CD8-positive, alpha-beta memory T cell (primary cell): Measurements from ENCODE around the gene TSPAN1. TPM values are rescaled to one million over a fixed set of nuclear protein-coding genes. Genes with fewer than 3 reads are reported as not detected.
A peak's percentile ranks its signal among the peaks of the same experiment; 100 is the strongest.

Source experiments
- CTCF ChIA-PET: fragments of 350-600 bp; sonication (Branson Sonifier 250); formaldehyde crosslinking; loops from one replicate; lab custom pipeline; 2021; ENCODE audit warnings: antibody characterized with exemption; lab: Charles Lee
- POLR2A ChIA-PET: fragments of 350-600 bp; sonication (Branson Sonifier 250); formaldehyde crosslinking; loops from one replicate; lab custom pipeline; 2021; ENCODE audit warnings: antibody characterized with exemption; lab: Charles Lee
- DNase-seq, 5 donors: peaks; one replicate each; pipeline versions ENCODE4 v3.0.0 to v3.0.0-alpha.2; 2020 to 2022; ENCODE audit warnings: mixed read lengths in 1 of 5
- H3K27ac ChIP-seq: one replicate; pipeline ENCODE4 v1.7.0; 2013; ENCODE audit warnings: low read depth, mild to moderate bottlenecking, low read length, moderate library complexity
- H3K27me3 ChIP-seq: 2 replicates; pipeline ENCODE4 v1.7.0; 2013; ENCODE audit warnings: low read length, mild to moderate bottlenecking; ENCODE audit not compliant: insufficient read depth, poor library complexity, severe bottlenecking
- H3K36me3 ChIP-seq: 2 replicates; pipeline ENCODE4 v1.7.0; 2013; ENCODE audit warnings: mild to moderate bottlenecking, low read length, moderate library complexity; ENCODE audit not compliant: insufficient read depth
- H3K4me1 ChIP-seq: 2 replicates; pipeline ENCODE4 v1.7.0; 2013; ENCODE audit warnings: mild to moderate bottlenecking, low read length, moderate library complexity; ENCODE audit not compliant: insufficient read depth
- H3K4me3 ChIP-seq: 2 replicates; pipeline ENCODE4 v1.7.0; 2013; ENCODE audit warnings: mild to moderate bottlenecking, low read length
- H3K9me3 ChIP-seq: 2 replicates; pipeline ENCODE4 v1.7.0; 2013; ENCODE audit warnings: mild to moderate bottlenecking, low read length
- H3K27ac Mint-ChIP-seq, 8 donors: one replicate each; pipeline ENCODE4 v1.8.0; 2020 to 2021; ENCODE audit warnings: mixed read lengths in 8 of 8, mild to moderate bottlenecking in 6 of 8, inconsistent platforms in 3 of 8, moderate library complexity in 3 of 8
- H3K27me3 Mint-ChIP-seq, 2 donors: one replicate each; pipeline ENCODE4 v1.8.0; 2020 to 2021; ENCODE audit warnings: mixed read lengths in 2 of 2, mild to moderate bottlenecking in 1 of 2, moderate library complexity in 1 of 2
- H3K36me3 Mint-ChIP-seq, 3 donors: one replicate each; pipeline ENCODE4 v1.8.0; 2020 to 2021; ENCODE audit warnings: mixed read lengths in 3 of 3, inconsistent platforms in 1 of 3, mild to moderate bottlenecking in 1 of 3
- H3K4me1 Mint-ChIP-seq, 3 donors: one replicate each; pipeline ENCODE4 v1.8.0; 2020 to 2021; ENCODE audit warnings: mixed read lengths in 3 of 3, inconsistent platforms in 1 of 3, mild to moderate bottlenecking in 1 of 3
- H3K4me3 Mint-ChIP-seq, 7 donors: one replicate each; pipeline ENCODE4 v1.8.0; 2020 to 2021; ENCODE audit warnings: mixed read lengths in 7 of 7, mild to moderate bottlenecking in 6 of 7, moderate library complexity in 4 of 7, inconsistent platforms in 2 of 7
- H3K9me3 Mint-ChIP-seq, 5 donors: one replicate each; pipeline ENCODE4 v1.8.0; 2020 to 2022; ENCODE audit warnings: mixed read lengths in 5 of 5, mild to moderate bottlenecking in 3 of 5, moderate library complexity in 2 of 5, inconsistent platforms in 1 of 5
- polyA plus RNA-seq: library from polyadenylated mRNA; unstranded; fragments of 300-500 nt; fragmentation: Illumina TruSeq; gene quantifications from one replicate; pipeline ENCODE4 v1.2.3, GENCODE V29; 2021
- total RNA-seq, 2 experiments: library from RNA; stranded (reverse); gene quantifications; one replicate each; pipeline ENCODE4 v1.2.3, GENCODE V29; 2021

TSPAN1 gene
- total and polyA plus RNA-seq, 3 experiments from 2014 or later, result not detected

DNA sequence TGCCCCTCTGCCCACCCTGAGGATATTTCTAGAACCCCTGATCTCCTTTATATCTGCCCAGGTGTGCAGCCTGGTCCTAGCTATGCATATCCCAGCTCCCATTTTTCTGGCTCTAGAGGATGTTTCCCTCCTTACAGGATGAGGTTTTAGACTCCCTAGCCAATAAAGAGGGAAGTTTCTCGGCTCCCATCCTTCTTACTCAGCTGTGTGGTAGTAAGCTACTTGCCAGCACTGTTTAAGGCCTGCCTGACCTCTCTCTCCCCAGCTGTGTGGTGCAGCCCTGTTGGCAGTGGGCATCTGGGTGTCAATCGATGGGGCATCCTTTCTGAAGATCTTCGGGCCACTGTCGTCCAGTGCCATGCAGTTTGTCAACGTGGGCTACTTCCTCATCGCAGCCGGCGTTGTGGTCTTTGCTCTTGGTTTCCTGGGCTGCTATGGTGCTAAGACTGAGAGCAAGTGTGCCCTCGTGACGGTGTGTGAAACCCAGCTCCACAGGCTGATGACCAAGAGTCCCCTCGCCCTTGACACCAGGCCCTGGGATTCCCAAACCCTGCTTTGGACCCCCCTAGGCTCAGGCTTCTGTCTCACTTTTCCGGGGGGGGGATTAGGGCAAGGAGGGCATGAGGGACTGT lies 9.2 kb downstream of the TSPAN1 start:
- POLR2A ChIA-PET, result no interaction called here
- peaks cover 0 to 16% (median 3%) of the 10 kb centered on the region in 3 donors for H3K36me3 Mint-ChIP-seq
- Histone ChIP-seq H3K27ac (no peak overlapping the region), H3K4me1 (peaks cover 8% of the 10 kb centered on the region), H3K9me3 (no peaks in the 10 kb centered on the region), H3K36me3 (no peaks in the 10 kb centered on the region), H3K4me3 (no peak overlapping the region), H3K27me3 (no peaks in the 10 kb centered on the region)
- no peaks in the 10 kb centered on the region for H3K9me3 Mint-ChIP-seq
- H3K4me1 Mint-ChIP-seq, result peaks cover 10 to 16% (median 14%) of the 10 kb centered on the region in 3 donors
- H3K4me3 Mint-ChIP-seq, result no peak overlapping the region
- H3K27me3 Mint-ChIP-seq, result no peaks in the 10 kb centered on the region
- CTCF ChIA-PET, result interaction anchor here (1.3 to 2.2 kb wide), 5 partner anchors 39 to 150 kb away, joined by 3 to 9 read pairs (median 4); no protein-coding TSS in a partner anchor
- peak overlapping the region in 1 of 8 donors; percentile 69 for H3K27ac Mint-ChIP-seq
- DNase-seq, result no peak

DNA sequence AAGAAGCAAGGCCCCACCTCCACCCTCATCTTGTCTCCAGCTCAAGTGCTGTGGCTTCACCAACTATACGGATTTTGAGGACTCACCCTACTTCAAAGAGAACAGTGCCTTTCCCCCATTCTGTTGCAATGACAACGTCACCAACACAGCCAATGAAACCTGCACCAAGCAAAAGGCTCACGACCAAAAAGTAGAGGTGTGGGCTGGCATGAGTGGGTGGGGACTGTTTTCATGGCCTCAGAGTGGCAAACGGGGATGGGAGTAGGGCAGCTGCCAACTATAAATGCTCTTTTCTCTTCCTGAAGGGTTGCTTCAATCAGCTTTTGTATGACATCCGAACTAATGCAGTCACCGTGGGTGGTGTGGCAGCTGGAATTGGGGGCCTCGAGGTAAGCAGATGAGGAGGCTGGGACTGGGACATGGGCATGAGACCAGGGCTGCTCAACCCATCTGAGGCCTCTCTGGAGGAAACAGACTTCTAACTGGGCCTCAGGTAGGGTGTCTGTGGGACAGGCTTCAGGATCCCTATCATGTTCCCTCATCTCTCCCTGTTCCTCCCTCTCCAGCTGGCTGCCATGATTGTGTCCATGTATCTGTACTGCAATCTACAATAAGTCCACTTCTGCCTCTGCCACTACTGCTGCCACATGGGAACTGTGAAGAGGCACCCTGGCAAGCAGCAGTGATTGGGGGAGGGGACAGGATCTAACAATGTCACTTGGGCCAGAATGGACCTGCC lies 10.2 kb downstream of the TSPAN1 start:
- H3K27me3 ChIP-seq, result no peaks in the 10 kb centered on the region
- H3K9me3 Mint-ChIP-seq, result no peaks in the 10 kb centered on the region
- no peak overlapping the region for H3K27ac ChIP-seq
- H3K36me3 Mint-ChIP-seq, result peaks cover 0 to 24% (median 7%) of the 10 kb centered on the region in 3 donors
- no peaks in the 10 kb centered on the region for H3K27me3 Mint-ChIP-seq
- peak overlapping the region in 5 of 8 donors; percentile 26 to 71 (median 56) for H3K27ac Mint-ChIP-seq
- no peaks in the 10 kb centered on the region for H3K9me3 ChIP-seq
- peaks cover 8% of the 10 kb centered on the region for H3K4me1 ChIP-seq
- no peak overlapping the region for H3K4me3 ChIP-seq
- ChIA-PET POLR2A (no interaction called here), CTCF (interaction anchor here (1.4 to 2.2 kb wide), 3 partner anchors 148 to 151 kb away, joined by 4 to 9 read pairs (median 4); no protein-coding TSS in a partner anchor)
- H3K4me1 Mint-ChIP-seq, result peaks cover 10 to 16% (median 14%) of the 10 kb centered on the region in 3 donors
- no peak for DNase-seq
- H3K36me3 ChIP-seq, result no peaks in the 10 kb centered on the region
- no peak overlapping the region for H3K4me3 Mint-ChIP-seq

DNA sequence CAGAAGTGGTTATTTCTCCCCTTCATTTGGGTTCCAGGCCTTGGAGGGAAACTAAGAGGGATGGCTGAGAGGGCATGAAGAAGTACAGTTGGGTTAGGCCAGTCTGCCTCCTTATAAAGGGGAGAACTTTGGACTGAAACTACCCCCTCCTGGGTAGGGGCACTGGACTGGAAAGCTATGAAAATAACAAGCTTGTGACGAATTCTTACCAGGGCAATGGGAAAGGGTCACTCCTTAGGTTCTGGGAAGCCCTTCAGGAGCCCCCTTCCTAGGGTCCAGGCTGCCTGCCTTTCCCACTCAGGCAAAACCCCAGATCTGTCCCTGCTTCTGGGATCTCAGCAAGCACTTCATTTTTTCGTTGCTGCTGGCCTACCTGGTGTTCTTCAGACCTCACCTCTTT lies 11.2 kb downstream of the TSPAN1 start:
- Histone ChIP-seq H3K4me3 (no peak overlapping the region), H3K36me3 (peaks cover 7% of the 10 kb centered on the region), H3K27ac (no peak overlapping the region), H3K27me3 (no peaks in the 10 kb centered on the region), H3K4me1 (peaks cover 8% of the 10 kb centered on the region), H3K9me3 (no peaks in the 10 kb centered on the region)
- ChIA-PET CTCF (interaction anchor here (0.6 kb wide), 1 partner anchor 152 kb away, joined by 3 read pairs; no protein-coding TSS in a partner anchor), POLR2A (no interaction called here)
- H3K27ac Mint-ChIP-seq, result peak overlapping the region in 2 of 8 donors; percentile 21 to 47
- H3K36me3 Mint-ChIP-seq, result peaks cover 0 to 33% (median 10%) of the 10 kb centered on the region in 3 donors
- H3K4me3 Mint-ChIP-seq, result no peak overlapping the region
- H3K4me1 Mint-ChIP-seq, result peaks cover 10 to 16% (median 14%) of the 10 kb centered on the region in 3 donors
- no peak for DNase-seq
- H3K27me3 Mint-ChIP-seq, result no peaks in the 10 kb centered on the region
- H3K9me3 Mint-ChIP-seq, result no peaks in the 10 kb centered on the region

DNA sequence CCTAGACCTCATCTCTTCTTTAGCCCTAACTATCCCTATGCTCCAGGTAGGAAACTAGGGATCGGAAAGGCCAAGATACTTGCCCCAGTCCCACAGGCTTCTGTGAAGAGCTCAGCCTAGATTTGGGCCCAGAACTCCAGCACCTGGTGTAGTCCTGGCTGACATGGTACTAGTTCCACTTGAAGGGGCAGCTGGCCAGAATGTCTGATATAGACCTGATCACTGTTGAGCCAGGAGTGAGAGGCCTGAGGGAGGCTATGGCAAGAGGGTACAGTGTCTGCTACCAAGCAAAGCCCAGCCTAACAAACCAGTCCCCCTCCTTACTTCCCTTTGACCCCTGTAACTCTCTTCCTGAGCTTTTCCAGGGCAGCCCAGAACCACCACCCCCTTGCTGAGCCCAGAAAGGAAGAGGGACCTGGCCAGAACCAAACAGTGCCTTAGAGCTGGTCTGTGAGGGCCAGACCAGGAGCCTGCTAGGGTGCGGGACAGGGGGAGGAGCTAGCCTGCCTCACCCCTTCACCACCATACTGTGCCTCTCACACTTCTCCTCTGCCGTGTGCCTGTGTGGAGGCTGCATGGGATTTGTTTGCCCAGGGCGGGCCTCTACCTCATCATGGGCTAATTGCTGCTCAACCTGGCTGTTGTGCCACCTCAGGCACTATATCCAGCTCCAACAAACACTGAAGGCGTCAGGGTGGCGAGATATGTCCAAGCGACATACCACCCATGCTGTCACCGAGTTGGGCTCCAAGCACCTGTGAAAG lies 12.4 kb downstream of the TSPAN1 start:
- CTCF ChIA-PET, result no interaction called here
- Histone ChIP-seq H3K9me3 (no peaks in the 10 kb centered on the region), H3K4me1 (peaks cover 8% of the 10 kb centered on the region), H3K27ac (no peak overlapping the region), H3K27me3 (no peaks in the 10 kb centered on the region), H3K4me3 (no peak overlapping the region), H3K36me3 (peaks cover 8% of the 10 kb centered on the region)
- Mint-ChIP-seq H3K36me3 (peaks cover 0 to 43% (median 12%) of the 10 kb centered on the region in 3 donors), H3K4me1 (peaks cover 10 to 16% (median 14%) of the 10 kb centered on the region in 3 donors), H3K27me3 (no peaks in the 10 kb centered on the region), H3K9me3 (no peaks in the 10 kb centered on the region), H3K27ac (peak overlapping the region in 2 of 8 donors; percentile 36 to 57), H3K4me3 (no peak overlapping the region)
- POLR2A ChIA-PET, result no interaction called here
- no peak for DNase-seq

DNA sequence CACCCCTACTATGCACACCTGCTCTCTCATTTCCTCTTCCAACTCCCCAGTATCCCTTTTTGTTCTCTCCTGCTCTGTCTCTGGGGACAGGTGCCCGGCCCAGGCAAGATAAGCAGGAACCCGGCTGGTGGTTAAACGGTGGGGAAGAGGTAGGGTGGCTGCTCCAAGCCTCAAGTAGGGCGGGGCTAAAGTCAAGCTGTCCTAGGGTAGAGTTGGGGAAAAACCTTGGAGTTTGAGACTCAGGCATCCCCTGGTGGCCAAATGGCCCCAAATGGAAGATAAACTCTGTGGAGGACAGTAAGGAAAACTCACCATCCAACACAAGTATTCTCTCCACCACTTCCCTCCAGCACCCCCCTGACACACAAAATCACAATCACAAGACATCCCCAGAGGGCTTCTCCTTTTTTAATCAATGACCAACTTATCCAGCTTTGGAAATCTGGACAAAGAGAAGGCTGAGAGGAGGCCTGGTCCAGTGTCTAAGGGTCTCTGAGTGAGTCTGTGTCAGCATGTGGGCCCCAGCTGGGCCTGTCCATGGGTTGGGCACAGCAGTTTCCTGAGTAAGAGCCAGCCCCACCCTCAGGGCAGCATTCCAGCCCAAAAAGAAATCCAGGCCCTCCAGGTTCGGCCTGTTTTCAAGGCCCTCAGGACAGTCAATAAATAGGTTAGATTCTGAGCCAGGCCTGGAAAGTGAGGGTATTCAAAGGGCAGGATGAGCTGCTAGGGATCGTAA lies 13.6 kb downstream of the TSPAN1 start:
- ChIA-PET CTCF (no interaction called here), POLR2A (no interaction called here)
- no peak overlapping the region for H3K4me3 ChIP-seq
- no peak overlapping the region for H3K4me3 Mint-ChIP-seq
- peak overlapping the region in 4 of 8 donors; percentile 48 to 67 (median 59) for H3K27ac Mint-ChIP-seq
- H3K27ac ChIP-seq, result no peak overlapping the region
- H3K36me3 Mint-ChIP-seq, result peaks cover 0 to 55% (median 15%) of the 10 kb centered on the region in 3 donors
- peaks cover 11% of the 10 kb centered on the region for H3K36me3 ChIP-seq
- H3K9me3 ChIP-seq, result no peaks in the 10 kb centered on the region
- H3K27me3 ChIP-seq, result no peaks in the 10 kb centered on the region
- peaks cover 8% of the 10 kb centered on the region for H3K4me1 ChIP-seq
- no peaks in the 10 kb centered on the region for H3K9me3 Mint-ChIP-seq
- H3K4me1 Mint-ChIP-seq, result peaks cover 10 to 16% (median 14%) of the 10 kb centered on the region in 3 donors
- no peak for DNase-seq
- no peaks in the 10 kb centered on the region for H3K27me3 Mint-ChIP-seq

DNA sequence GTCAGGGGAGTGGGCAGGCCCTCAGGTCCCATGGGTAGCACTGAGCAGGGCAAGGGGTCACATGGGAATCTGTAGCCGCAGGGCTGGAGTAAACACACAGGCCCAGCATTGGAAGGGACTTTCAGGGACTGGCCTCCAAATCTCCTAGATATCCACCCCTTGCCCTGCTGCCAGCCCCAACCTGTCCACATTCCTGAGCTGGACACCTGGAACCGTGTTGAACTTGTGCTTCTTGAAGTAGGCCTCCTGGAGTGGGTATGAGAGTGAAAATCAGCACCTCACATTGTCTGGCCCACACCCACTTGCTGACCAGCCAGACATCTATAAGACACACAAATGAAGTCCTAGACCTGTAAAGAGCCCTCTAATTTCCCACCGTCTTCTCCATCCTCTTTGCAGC lies 15.7 kb downstream of the TSPAN1 start:
- Mint-ChIP-seq H3K27me3 (no peaks in the 10 kb centered on the region), H3K9me3 (no peaks in the 10 kb centered on the region), H3K4me3 (no peak overlapping the region), H3K27ac (no peak overlapping the region), H3K36me3 (peaks cover 0 to 75% (median 15%) of the 10 kb centered on the region in 3 donors), H3K4me1 (peaks cover 0 to 2% (median under 1%) of the 10 kb centered on the region in 3 donors)
- H3K27me3 ChIP-seq, result no peaks in the 10 kb centered on the region
- CTCF ChIA-PET, result no interaction called here
- no peak overlapping the region for H3K27ac ChIP-seq
- no peak overlapping the region for H3K4me3 ChIP-seq
- peaks cover 24% of the 10 kb centered on the region for H3K36me3 ChIP-seq
- H3K4me1 ChIP-seq, result no peaks in the 10 kb centered on the region
- no peaks in the 10 kb centered on the region for H3K9me3 ChIP-seq
- peak in 1 of 5 donors; percentile 29 for DNase-seq
- POLR2A ChIA-PET, result no interaction called here

DNA sequence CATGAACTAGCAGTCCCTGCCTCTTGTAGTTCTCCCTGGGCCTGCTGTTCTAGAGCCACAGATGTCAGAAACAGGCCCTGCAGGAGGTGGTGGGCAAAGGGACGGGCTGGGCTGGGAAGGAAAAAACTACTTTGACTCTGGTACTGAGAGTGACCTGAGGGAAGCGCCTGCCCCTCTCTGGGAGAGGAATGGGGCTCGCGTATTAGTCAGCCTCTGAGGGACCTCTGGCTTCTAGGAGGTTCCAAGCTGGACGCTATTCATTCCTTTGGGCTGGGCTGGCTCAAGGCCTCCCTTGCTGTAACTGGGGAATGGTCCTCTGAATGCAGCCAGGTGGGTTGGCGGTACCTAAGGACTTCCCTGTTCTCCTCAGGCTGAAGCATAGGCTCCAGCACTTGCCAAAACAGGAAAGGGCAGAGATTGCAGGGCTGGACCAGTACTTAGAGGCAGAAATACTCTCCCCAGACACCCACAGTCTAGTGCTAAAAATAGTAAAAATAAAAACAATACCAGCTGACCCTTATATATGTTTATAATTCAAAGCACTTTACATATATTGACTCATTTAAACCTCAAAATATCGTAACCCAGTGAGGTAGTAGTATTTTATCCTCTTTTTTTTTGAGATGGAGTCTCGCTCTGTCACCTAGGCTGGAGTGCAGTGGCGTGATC lies 16.3 kb downstream of the TSPAN1 start:
- Histone ChIP-seq H3K4me3 (no peak overlapping the region), H3K36me3 (peaks cover 25% of the 10 kb centered on the region), H3K27ac (no peak overlapping the region), H3K9me3 (no peaks in the 10 kb centered on the region), H3K27me3 (no peaks in the 10 kb centered on the region), H3K4me1 (no peaks in the 10 kb centered on the region)
- H3K36me3 Mint-ChIP-seq, result peaks cover 0 to 79% (median 17%) of the 10 kb centered on the region in 3 donors
- H3K4me1 Mint-ChIP-seq, result peaks cover 3 to 4% (median 3%) of the 10 kb centered on the region in 3 donors
- H3K27me3 Mint-ChIP-seq, result no peaks in the 10 kb centered on the region
- CTCF ChIA-PET, result no interaction called here
- no peak overlapping the region for H3K27ac Mint-ChIP-seq
- H3K9me3 Mint-ChIP-seq, result no peaks in the 10 kb centered on the region
- POLR2A ChIA-PET, result no interaction called here
- DNase-seq, result no peak
- H3K4me3 Mint-ChIP-seq, result no peak overlapping the region
